Measurements from ENCODE around the gene C4A. TPM values are rescaled to one million over a fixed set of nuclear protein-coding genes. Genes with fewer than 3 reads are reported as not detected.
A peak's percentile ranks its signal among the peaks of the same experiment; 100 is the strongest.

Gene C4A
- total and polyA plus RNA-seq, 2 of the 4 experiments (the other 2 are of a cell fraction) = 0.90 to 3.8 TPM

- 0% methylated on average over 31 of the region's 59 CpGs; no CpG with 5 or more reads in 1 of the 2 experiments for WGBS, 2 experiments (ENCODE audit: extremely low coverage in 2 of 2, insufficient read length in 1 of 2)
- Histone ChIP-seq H2AK9ac (replicated peaks; ENCODE audit: low read depth, low read length, poor library complexity) (peak within 1 kb of the TSS; percentile 99), H3K79me1 (ENCODE audit: low read depth in 1 of 2, low read length in 2 of 2) (peaks cover 33 to 43% of the 10 kb centered on the region in 2 experiments), H3K23ac (ENCODE audit: low read depth, low read length) (peak within 1 kb of the TSS; percentile 87), H2BK5ac (ENCODE audit: low read depth, low read length, poor library complexity, severe bottlenecking) (peak within 1 kb of the TSS; percentile 77), H3K27me3 (ENCODE audit: control insufficient read depth, insufficient read depth, low read length) (no peaks in the 10 kb centered on the region), H3K14ac (replicated peaks; ENCODE audit: low read depth, low read length) (peak within 1 kb of the TSS; percentile 99), H4K8ac (ENCODE audit: low read depth in 2 of 2, low read length in 2 of 2) (peak within 1 kb of the TSS; percentile 98), H3K18ac (ENCODE audit: low read depth, low read length) (peak within 1 kb of the TSS; percentile 17), H3K4me2 (ENCODE audit: low read depth, low read length) (peak within 1 kb of the TSS; percentile 98), H3K56ac (ENCODE audit: extremely low read depth, insufficient read depth, low read length) (peak within 1 kb of the TSS; percentile 88), H3K4me1 (ENCODE audit: control insufficient read depth, insufficient read depth, low read length) (peaks cover 7% of the 10 kb centered on the region; the same call in 1 of the 2 replicates), H3K9ac (ENCODE audit: low read depth, low read length) (peak within 1 kb of the TSS; percentile 93), H2AK5ac (ENCODE audit: low read depth, low read length) (peak within 1 kb of the TSS; percentile 99), H3K36me3 (ENCODE audit: control insufficient read depth, insufficient read depth, low read length) (peaks cover 49% of the 10 kb centered on the region), H3K4me3 (ENCODE audit: insufficient read depth, low read depth, low read length) (peak within 1 kb of the TSS; percentile 75), H4K5ac (ENCODE audit: low read depth, low read length) (peak within 1 kb of the TSS; percentile 89), H3K4ac (ENCODE audit: low read depth, low read length) (peak within 1 kb of the TSS; percentile 97), H2AFZ (replicated peaks; ENCODE audit: low read length, poor library complexity) (peak within 1 kb of the TSS; percentile 92), H3K9me3 (ENCODE audit: control insufficient read depth, insufficient read depth, low read length) (no peaks in the 10 kb centered on the region), H2BK120ac (ENCODE audit: low read depth, low read length) (peak within 1 kb of the TSS; percentile 60), H3K27ac (ENCODE audit: insufficient read depth, low read length) (peak within 1 kb of the TSS; percentile 74), H4K20me1 (ENCODE audit: insufficient read depth, low read length) (no peaks in the 10 kb centered on the region), H4K91ac (ENCODE audit: insufficient read depth, low read depth, low read length) (peak within 1 kb of the TSS; percentile 92), H2BK20ac (ENCODE audit: low read depth, low read length) (peak within 1 kb of the TSS; percentile 38; the same call in 1 of the 2 replicates), H2BK15ac (ENCODE audit: low read depth, low read length) (peak within 1 kb of the TSS; percentile 55; the same call in 2 of the 3 replicates), H3K9me1 (ENCODE audit: insufficient read depth, low read length) (peaks cover 12% of the 10 kb centered on the region)
- in situ Hi-C loops (cut with MboI; ENCODE audit: low sequenced_read_pairs) (no loop called here), dilution Hi-C loops (cut with HindIII; ENCODE audit: low sequenced_read_pairs, unreplicated experiment) (no loop called here), intact Hi-C loops (cut with micrococcal nuclease) (loop anchor here (1.0 to 5.0 kb wide), 3 partner anchors 13 to 195 kb away; partner anchors contain the start of genes DXO and PPT2)
- CTCF ChIA-PET = no interaction called here
- BruUV-seq (replicated peaks) = no TSS peak
- POLR2A ChIA-PET (ENCODE audit: unreplicated experiment) = interaction anchor here (0.6 to 2.6 kb wide), 3 partner anchors 13 to 303 kb away, joined by 3 to 10 read pairs (median 3); partner anchors contain the start of genes APOM and DXO
- peak; percentile 98 for DNase-seq
- ATAC-seq (ENCODE audit: low read depth) = peak; percentile 99
- TF ChIP-seq CTCF (conservative IDR thresholded peaks at IDR 0.05; ENCODE audit: low read depth, low read length) (no peak), RFX5 (IDR thresholded peaks at IDR 0.05; ENCODE audit: low read depth, low read length) (no peak), FOS (IDR thresholded peaks at IDR 0.05; ENCODE audit: low read depth, low read length) (no peak), CHD1 (IDR thresholded peaks at IDR 0.05; ENCODE audit: low read depth, low read length) (peak; percentile 76; the same call in 1 of the 2 replicates), RCOR1 (IDR thresholded peaks at IDR 0.05; ENCODE audit: insufficient replicate concordance, low read length) (no peak), SMC3 (IDR thresholded peaks at IDR 0.05; ENCODE audit: low read depth, low read length) (no peak), RAD21 (IDR thresholded peaks at IDR 0.05; ENCODE audit: low read length) (peak; percentile 9; the same call in 1 of the 2 replicates), BHLHE40 (IDR thresholded peaks at IDR 0.05; ENCODE audit: low read depth, low read length) (0 out of 2 replicates have a peak, but pooled peaks have one; percentile 3), MXI1 (IDR thresholded peaks at IDR 0.05; ENCODE audit: borderline replicate concordance, low read depth, low read length) (peak; percentile 93; the same call in 1 of the 2 replicates), POLR2A (IDR thresholded peaks at IDR 0.05; ENCODE audit: low read depth, low read length) (peak; percentile 64), ELK1 (IDR thresholded peaks at IDR 0.05; ENCODE audit: borderline replicate concordance, low read depth, low read length) (peak; percentile 5; the same call in 1 of the 2 replicates), MAZ (IDR thresholded peaks at IDR 0.05; ENCODE audit: borderline replicate concordance, low read depth, low read length) (peak; percentile 81; the same call in 1 of the 2 replicates), CEBPB (IDR thresholded peaks at IDR 0.05; ENCODE audit: low read depth, low read length) (0 out of 2 replicates have a peak, but pooled peaks have one; percentile 6)
These were observed 22.8 kb upstream of the C4A start, which contains the start of the genes NELFE and SKIC2 for GRCh38 chr6:31958741-31959739. NELFE (minus strand) TSS chr6:31958971; CDS start chr6:31958446, 525 bp downstream. SKIC2 (plus strand) TSS chr6:31959175; CDS start chr6:31959193, 18 bp downstream.
